COLO668 (cell line): ENCODE measurements around the gene CSGALNACT2.

Experiments used
- DNase-seq: peaks from one replicate; lab custom pipeline; 2025; ENCODE audit not compliant: unreplicated experiment; lab: John Stamatoyannopoulos, UW

CSGALNACT2 gene

GRCh38 chr10:43200538-43201390 lies 62.5 kb downstream of the CSGALNACT2 start:
- no peak for DNase-seq

- no peak for DNase-seq
Measured at GRCh38 chr10:43201545-43202131, 63.4 kb downstream of the CSGALNACT2 start.

GRCh38 chr10:43202224-43202656 lies 64.0 kb downstream of the CSGALNACT2 start:
- peak; percentile 20 for DNase-seq

GRCh38 chr10:43202657-43203447 lies 64.6 kb downstream of the CSGALNACT2 start:
- peak; percentile 4 for DNase-seq

GRCh38 chr10:43203448-43204041 lies 65.3 kb downstream of the CSGALNACT2 start:
- peak; percentile 44 for DNase-seq

- DNase-seq, result peak; percentile 14
Measured at GRCh38 chr10:43204042-43204942, 66.0 kb downstream of the CSGALNACT2 start.

GRCh38 chr10:43204943-43205671 lies 66.9 kb downstream of the CSGALNACT2 start:
- DNase-seq, result peak; percentile 43

- DNase-seq, result no peak
Measured at GRCh38 chr10:43205681-43206390, 67.6 kb downstream of the CSGALNACT2 start.

GRCh38 chr10:43206391-43207235 lies 68.4 kb downstream of the CSGALNACT2 start:
- DNase-seq, result no peak

GRCh38 chr10:43208147-43209073 lies 70.2 kb downstream of the CSGALNACT2 start:
- DNase-seq, result no peak

GRCh38 chr10:43209074-43209455 lies 70.8 kb downstream of the CSGALNACT2 start:
- DNase-seq, result no peak

GRCh38 chr10:43209651-43210141 lies 71.5 kb downstream of the CSGALNACT2 start:
- DNase-seq, result no peak

- DNase-seq, result no peak
Measured at GRCh38 chr10:43210556-43210955, 72.3 kb downstream of the CSGALNACT2 start.

- DNase-seq, result no peak
Measured at GRCh38 chr10:43211030-43211429, 72.8 kb downstream of the CSGALNACT2 start.

GRCh38 chr10:43211431-43212042 lies 73.3 kb downstream of the CSGALNACT2 start:
- no peak for DNase-seq

- DNase-seq, result no peak
Measured at GRCh38 chr10:43212043-43212721, 73.9 kb downstream of the CSGALNACT2 start.
